HUES64 (cell line): ENCODE measurements around the gene GNG4.
"Not testable (repeated sequence)": the region's sequence is repeated elsewhere in the genome, so short reads cannot be mapped to it uniquely, and the experiment has no call there.

Experiments
- H3K27ac ChIP-seq: 2 replicates; pipeline ENCODE4 v1.7.0; 2013; ENCODE audit warnings: low read depth, low read length, inconsistent platforms
- H3K27me3 ChIP-seq: 2 replicates; pipeline ENCODE4 v1.6.1; 2013; ENCODE audit warnings: mild to moderate bottlenecking, low read length; ENCODE audit not compliant: insufficient read depth
- H3K36me3 ChIP-seq: 2 replicates; pipeline ENCODE4 v1.6.1; 2013; ENCODE audit warnings: mild to moderate bottlenecking, low read length; ENCODE audit not compliant: insufficient read depth
- H3K4me1 ChIP-seq: 2 replicates; pipeline ENCODE4 v1.6.1; 2013; ENCODE audit warnings: mild to moderate bottlenecking, low read length, moderate library complexity; ENCODE audit not compliant: insufficient read depth
- H3K4me3 ChIP-seq: 2 replicates; pipeline ENCODE4 v1.5.1; 2013; ENCODE audit warnings: mild to moderate bottlenecking, low read length, moderate library complexity
- H3K9ac ChIP-seq: 2 replicates; pipeline ENCODE4 v1.6.1; 2013; ENCODE audit warnings: mild to moderate bottlenecking, low read depth, low read length
- H3K9me3 ChIP-seq: 2 replicates; pipeline ENCODE4 v1.6.1; 2013; ENCODE audit warnings: low read depth, low read length; ENCODE audit not compliant: insufficient read depth
- WGBS: fragments of 150-250, 120-280 bp; methylation state at CpG from one replicate; pipeline ENCODE4 v1.1.7; 2013; ENCODE audit warnings: missing lambda C conversion rate; 5-methylcytosine and 5-hydroxymethylcytosine counted together

The GNG4 gene

DNA sequence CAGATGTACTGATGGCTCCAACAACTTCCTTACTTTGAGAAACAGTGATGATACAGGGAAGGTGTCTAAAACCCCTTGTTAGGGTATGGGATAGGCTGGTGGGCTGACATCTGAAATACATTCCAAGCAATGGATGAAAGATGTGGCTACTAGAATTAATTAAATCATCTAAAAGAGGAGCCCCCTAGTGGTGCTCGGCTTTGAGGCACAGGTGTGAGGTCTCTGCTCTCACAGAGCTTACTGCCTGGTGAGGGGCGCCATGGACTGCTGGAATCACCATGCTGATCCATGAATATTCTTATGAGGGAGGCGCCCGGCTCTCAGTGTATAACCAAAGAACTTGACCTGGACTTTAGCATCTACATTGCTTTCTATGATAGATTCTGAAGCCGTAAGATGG lies 48.5 kb downstream of the GNG4 start:
- H3K4me1 ChIP-seq = no peaks in the 10 kb centered on the region
- WGBS = 68% methylated on average over 5 of the region's 5 CpGs

DNA sequence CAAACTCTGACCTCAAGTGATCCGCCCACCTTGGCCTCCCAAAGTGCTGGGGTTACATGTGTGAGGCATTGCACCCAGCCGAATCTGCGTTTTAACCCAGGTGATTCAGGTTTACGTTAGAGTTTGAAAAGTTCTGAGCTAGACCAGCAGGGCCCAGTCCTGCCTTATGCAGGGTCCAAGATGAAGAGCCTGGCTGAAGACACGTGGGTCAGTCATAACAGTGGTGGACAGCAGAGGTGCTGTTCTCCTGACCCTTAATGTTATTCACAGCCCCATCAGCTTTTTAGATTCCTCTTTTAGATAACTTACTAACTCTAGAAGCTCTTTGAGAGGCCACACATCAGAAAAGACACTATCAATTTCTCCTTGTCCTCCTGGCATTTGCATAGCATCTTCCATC lies 50.0 kb downstream of the GNG4 start:
- Histone ChIP-seq H3K9me3 (no peaks in the 10 kb centered on the region), H3K27ac (no peak overlapping the region), H3K4me3 (no peak overlapping the region), H3K27me3 (no peaks in the 10 kb centered on the region), H3K4me1 (no peaks in the 10 kb centered on the region), H3K36me3 (0 out of 2 replicates have a peak, but pooled peaks cover 3% of the 10 kb centered on the region), H3K9ac (no peak overlapping the region)
- 88% methylated on average over 5 of the region's 5 CpGs for WGBS

More for the DNA sequence above, 48.5 kb downstream of the GNG4 start:
- H3K27me3 ChIP-seq = no peaks in the 10 kb centered on the region
- H3K27ac ChIP-seq = no peak overlapping the region
- no peak overlapping the region for H3K4me3 ChIP-seq
- H3K9ac ChIP-seq = no peak overlapping the region
- no peaks in the 10 kb centered on the region for H3K9me3 ChIP-seq
- no peaks in the 10 kb centered on the region for H3K36me3 ChIP-seq

DNA sequence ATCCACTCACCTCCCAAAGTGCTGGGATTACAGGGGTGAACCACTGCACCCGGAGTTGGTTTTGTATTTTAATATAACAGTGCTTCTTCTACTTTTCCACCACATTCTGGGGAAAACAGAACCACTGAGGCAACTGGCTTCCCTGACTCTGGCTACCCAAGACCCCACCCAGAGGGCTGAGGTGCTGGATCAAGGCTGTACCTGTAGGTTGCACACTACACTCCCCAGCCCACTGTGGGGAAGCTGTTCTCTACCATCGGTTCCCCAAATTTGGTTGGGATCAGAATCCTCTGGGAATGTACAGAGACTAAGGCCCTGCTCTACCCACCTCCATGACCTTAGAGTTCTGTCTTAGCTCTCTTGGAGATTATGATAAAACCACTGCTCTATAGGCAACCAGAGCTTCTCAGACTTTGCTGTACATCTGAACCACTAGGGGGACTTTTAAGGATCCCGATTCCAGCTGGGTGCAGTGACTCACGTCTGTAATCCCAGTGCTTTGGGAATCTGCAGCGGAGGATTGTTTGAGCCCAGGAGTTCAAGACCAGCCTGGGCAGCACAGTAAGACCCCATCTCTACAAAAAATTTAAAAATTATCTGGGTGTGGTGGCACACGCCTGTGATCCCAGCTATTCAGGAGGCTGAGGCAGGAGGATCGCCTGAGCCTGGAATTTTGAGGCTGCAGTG lies 51.6 kb downstream of the GNG4 start:
- 85% methylated on average over 6 of the region's 7 CpGs for WGBS
- 0 out of 2 replicates have a peak, but pooled peaks cover 3% of the 10 kb centered on the region for H3K36me3 ChIP-seq
- no peak overlapping the region for H3K4me3 ChIP-seq
- no peaks in the 10 kb centered on the region for H3K27me3 ChIP-seq
- no peak overlapping the region for H3K27ac ChIP-seq
- H3K4me1 ChIP-seq = no peaks in the 10 kb centered on the region
- no peak overlapping the region for H3K9ac ChIP-seq
- no peaks in the 10 kb centered on the region for H3K9me3 ChIP-seq

DNA sequence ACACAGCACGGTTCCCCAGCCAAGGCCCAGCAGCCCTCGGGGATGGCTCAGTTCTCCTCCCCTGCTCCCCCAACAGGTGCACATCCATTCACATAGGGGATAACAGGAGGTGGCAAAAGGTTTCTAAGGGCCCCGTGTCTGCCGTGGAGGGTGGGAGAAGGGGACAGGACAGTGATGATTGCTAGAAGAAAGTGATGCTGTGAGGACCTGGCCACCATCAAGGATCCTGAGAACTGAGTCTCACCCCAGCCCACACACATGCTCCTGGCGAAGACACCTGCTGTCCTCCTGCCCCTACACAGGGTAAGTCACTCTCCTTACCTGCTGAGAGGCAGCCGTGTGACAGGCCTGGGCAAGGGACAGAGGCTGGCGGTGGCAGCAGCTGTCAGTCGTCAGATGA lies 54.5 kb downstream of the GNG4 start:
- no peaks in the 10 kb centered on the region for H3K4me1 ChIP-seq
- H3K4me3 ChIP-seq = no peak overlapping the region
- H3K27me3 ChIP-seq = no peaks in the 10 kb centered on the region
- H3K9ac ChIP-seq = no peak overlapping the region
- H3K9me3 ChIP-seq = no peaks in the 10 kb centered on the region
- 87% methylated on average over 8 of the region's 8 CpGs for WGBS
- no peak overlapping the region for H3K27ac ChIP-seq
- 0 out of 2 replicates have a peak, but pooled peaks cover 3% of the 10 kb centered on the region for H3K36me3 ChIP-seq

DNA sequence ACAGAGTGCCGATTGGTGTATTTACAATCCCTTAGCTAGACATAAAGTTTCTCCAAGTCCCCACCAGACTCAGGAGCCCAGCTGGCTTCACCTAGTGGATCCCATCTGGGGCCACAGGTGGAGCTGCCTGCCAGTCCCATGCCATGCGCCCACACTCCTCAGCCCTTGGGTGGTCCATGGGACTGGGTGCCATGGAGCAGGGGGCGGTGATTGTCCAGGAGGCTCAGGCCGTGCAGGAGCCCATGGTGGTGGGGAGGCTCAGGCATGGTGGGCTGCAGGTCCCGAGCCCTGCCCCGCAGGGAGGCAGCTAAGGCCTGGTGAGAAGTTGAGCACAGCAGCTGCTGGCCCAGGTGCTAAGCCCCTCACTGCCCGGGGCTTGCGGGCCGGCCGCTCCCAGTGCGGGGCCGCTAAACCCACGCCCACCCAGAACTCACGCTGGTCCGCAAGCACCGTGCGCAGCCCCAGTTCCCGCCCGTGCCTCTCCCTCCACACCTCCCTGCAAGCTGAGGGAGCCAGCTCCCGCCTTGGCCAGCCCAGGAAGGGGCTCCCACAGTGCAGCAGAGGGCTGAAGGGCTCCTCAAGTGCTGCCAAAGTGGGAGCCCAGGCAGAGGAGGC lies 55.2 kb downstream of the GNG4 start:
- H3K36me3 ChIP-seq = not testable (repeated sequence)

DNA sequence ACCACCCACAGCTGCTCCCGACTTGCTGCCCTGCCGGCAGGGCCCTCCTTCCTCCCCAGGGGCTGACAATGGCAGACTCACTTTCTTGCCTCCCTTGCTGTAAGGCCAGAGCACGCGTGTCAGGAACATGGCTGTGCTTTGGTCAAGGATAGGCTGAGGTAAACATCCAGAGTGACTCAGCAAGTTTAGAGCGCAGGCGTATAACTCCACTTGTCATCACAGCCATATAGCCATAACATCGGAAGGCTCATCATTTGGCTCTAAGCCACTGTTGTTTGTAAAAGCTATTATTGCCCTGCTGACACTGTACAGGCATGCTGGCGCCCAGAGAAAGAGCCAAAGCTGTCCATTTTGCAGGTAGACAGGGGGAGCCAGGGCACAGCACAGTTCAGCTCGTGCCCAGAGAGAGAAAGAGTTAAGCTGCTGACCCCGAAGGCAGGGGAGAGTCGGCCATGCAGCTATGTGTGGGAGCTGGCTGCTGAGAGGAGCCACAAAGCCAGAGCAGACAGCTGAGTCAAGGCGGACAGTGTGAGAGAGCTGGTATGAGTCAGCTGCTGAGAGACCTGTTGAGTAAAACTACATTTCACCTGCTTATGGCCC lies 60.6 kb downstream of the GNG4 start:
- WGBS = 89% methylated on average over 12 of the region's 12 CpGs
- H3K9me3 ChIP-seq = peaks cover 11% of the 10 kb centered on the region
- no peak overlapping the region for H3K9ac ChIP-seq

More for the DNA sequence above, 55.2 kb downstream of the GNG4 start:
- H3K9me3 ChIP-seq, H3K27me3 ChIP-seq, H3K9ac ChIP-seq, H3K4me1 ChIP-seq, H3K4me3 ChIP-seq, H3K27ac ChIP-seq: not testable (repeated sequence)
- 94% methylated on average over 20 of the region's 20 CpGs for WGBS

DNA sequence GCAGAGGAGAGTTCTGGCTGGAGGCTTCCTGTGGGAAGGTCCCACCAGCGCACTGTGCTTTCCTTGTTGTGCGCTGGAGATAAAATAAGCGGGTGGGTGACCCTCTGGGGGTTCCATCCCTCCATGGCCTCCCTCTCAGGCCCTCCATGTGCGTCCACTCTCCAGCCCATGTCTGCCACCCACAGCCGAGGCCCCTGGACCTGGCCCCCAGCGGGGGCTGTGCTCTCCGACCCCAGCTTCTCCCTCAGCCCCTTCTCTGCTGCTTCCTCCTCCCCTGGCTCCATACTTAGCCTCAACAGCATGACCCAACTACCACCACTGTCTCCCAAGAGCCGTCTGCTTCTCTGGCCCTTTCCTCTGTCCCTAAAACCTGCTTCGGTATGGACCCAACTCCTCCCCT lies 61.4 kb downstream of the GNG4 start:
- H3K9ac ChIP-seq = no peak overlapping the region
- H3K27ac ChIP-seq = no peak overlapping the region
- no peaks in the 10 kb centered on the region for H3K27me3 ChIP-seq
- 94% methylated on average over 8 of the region's 9 CpGs for WGBS
- peaks cover 7% of the 10 kb centered on the region; the same call in 1 of the 2 replicates for H3K36me3 ChIP-seq
- no peak overlapping the region for H3K4me3 ChIP-seq
- H3K4me1 ChIP-seq = no peaks in the 10 kb centered on the region
- H3K9me3 ChIP-seq = peaks cover 11% of the 10 kb centered on the region

More for the DNA sequence above, 60.6 kb downstream of the GNG4 start:
- no peak overlapping the region for H3K27ac ChIP-seq
- H3K36me3 ChIP-seq = peaks cover 4% of the 10 kb centered on the region; the same call in 1 of the 2 replicates
- H3K4me1 ChIP-seq = no peaks in the 10 kb centered on the region
- H3K27me3 ChIP-seq = no peaks in the 10 kb centered on the region
- H3K4me3 ChIP-seq = no peak overlapping the region

DNA sequence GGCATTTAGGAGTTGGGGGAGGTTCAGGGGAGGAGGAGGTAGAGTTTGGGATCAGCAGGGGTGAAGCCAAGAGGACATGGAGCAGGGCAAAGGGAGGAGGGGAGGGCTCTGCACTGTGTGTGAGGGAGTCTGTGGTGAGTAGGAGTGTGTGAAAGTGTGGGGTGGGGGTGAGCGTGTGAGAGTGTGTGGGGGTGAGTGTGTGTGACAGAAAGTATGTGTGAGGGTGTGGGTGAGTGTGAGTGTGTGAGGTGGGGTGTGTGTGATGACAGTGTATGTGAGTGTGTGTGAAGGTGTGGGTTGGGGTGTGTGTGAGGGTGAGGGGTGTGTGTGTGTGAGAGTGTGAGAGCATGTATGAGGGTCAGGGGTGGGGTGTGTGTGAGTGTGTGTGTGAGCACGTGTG lies 62.6 kb downstream of the GNG4 start:
- WGBS = 93% methylated on average over 2 of the region's 2 CpGs
- H3K4me1 ChIP-seq = no peaks in the 10 kb centered on the region
- no peak overlapping the region for H3K27ac ChIP-seq
- H3K27me3 ChIP-seq = no peaks in the 10 kb centered on the region
- H3K36me3 ChIP-seq = peaks cover 10% of the 10 kb centered on the region; the same call in 1 of the 2 replicates
- H3K9me3 ChIP-seq = peaks cover 11% of the 10 kb centered on the region
- no peak overlapping the region for H3K9ac ChIP-seq
- H3K4me3 ChIP-seq = no peak overlapping the region

DNA sequence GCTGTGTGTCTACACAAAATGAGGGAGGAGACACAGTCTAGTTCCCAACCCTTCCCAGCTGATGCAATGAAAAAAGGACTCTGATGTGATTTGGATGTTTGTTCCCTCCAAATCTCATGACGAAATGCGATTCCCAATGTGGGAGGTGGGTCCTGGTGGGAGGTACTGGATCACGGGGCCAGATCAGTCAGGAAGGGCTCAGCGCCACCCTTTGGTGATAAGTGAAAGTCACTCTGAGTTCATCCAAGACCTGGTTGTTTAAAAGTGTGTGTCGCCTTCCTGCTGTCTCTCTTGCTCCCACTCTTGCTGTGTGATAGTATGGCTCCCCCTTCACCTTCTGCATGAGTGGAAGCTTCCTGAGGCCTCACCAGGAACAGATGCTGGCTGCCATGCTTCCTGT lies 63.2 kb downstream of the GNG4 start:
- WGBS = 75% methylated on average over 5 of the region's 5 CpGs
- H3K27ac ChIP-seq = no peak overlapping the region

DNA sequence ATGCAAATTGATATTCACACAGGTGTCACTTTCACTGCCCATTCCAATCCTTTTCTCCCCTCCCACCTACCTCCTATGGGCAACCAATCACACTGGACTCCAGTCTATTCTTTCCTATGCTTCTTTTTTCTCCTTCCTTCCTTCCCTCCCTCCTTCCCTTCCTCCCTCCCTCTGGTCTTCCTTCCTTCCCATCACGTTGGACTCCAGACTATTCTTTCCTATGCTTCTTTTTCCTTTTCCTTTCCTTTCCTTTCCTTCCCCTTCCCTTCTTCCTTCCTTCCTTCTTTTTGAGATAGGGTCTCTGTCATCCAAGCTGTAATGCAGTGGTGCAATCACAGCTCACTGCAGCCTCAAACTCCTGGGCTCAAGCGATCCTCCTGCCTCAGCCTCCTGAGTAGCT lies 64.6 kb downstream of the GNG4 start:
- WGBS = 85% methylated on average over 2 of the region's 2 CpGs
- Histone ChIP-seq H3K27ac (no peak overlapping the region), H3K4me1 (no peaks in the 10 kb centered on the region), H3K36me3 (peaks cover 16% of the 10 kb centered on the region), H3K27me3 (no peaks in the 10 kb centered on the region), H3K9ac (no peak overlapping the region), H3K9me3 (peaks cover 10% of the 10 kb centered on the region), H3K4me3 (no peak overlapping the region)

More for the DNA sequence above, 63.2 kb downstream of the GNG4 start:
- Histone ChIP-seq H3K36me3 (peaks cover 10% of the 10 kb centered on the region; the same call in 1 of the 2 replicates), H3K27me3 (no peaks in the 10 kb centered on the region), H3K9me3 (peaks cover 11% of the 10 kb centered on the region), H3K4me1 (no peaks in the 10 kb centered on the region), H3K9ac (no peak overlapping the region), H3K4me3 (no peak overlapping the region)

DNA sequence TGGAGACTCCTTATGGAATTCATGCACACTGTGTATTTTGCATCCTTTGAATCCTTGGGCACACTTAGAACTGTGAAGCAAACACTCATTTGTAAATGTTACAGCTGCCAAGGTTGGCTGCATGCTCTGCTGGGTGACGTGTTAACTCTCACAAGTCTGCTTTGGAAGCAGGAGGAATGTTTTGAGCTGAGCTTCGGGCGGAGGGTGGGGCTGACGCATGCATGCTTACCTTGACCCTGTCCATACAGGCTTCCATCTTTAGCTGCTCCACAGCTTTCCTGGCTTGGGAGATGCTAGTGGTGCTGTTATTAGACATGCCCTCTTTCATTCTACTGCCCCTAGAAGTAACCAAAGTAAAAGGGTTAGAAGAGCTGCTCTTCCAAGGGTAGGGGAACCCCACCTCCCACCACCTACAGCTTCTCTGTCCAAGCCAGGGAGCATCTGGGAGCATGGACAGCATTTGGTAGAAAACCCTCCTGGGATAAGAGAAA lies 66.0 kb downstream of the GNG4 start:
- Histone ChIP-seq H3K27me3 (no peaks in the 10 kb centered on the region), H3K4me3 (no peak overlapping the region), H3K9ac (no peak overlapping the region), H3K4me1 (no peaks in the 10 kb centered on the region), H3K9me3 (no peaks in the 10 kb centered on the region), H3K36me3 (peaks cover 15% of the 10 kb centered on the region), H3K27ac (no peak overlapping the region)
- 86% methylated on average over 4 of the region's 4 CpGs for WGBS
